NOMO-1 (cell line): ENCODE data around the gene ITGB1BP2.
A peak's percentile ranks its signal among the peaks of the same experiment; 100 is the strongest.
"Not testable (repeated sequence)": the region's sequence is repeated elsewhere in the genome, so short reads cannot be mapped to it uniquely, and the experiment has no call there.

ENCODE experiments used
- DNase-seq, 2 experiments: peaks; one replicate each; lab custom pipeline; 2025; ENCODE audit not compliant: unreplicated experiment in 2 of 2; lab: John Stamatoyannopoulos, UW

Gene ITGB1BP2

GRCh38 chrX:71301195-71301924, at the start of gene ITGB1BP2:
TSS of gene ITGB1BP2 (plus strand) at chrX:71301750. CDS start at chrX:71301807, 57 bp downstream.
- peak in 1 of 2 experiments; percentile 17 for DNase-seq

GRCh38 chrX:71252221-71252620, 49.3 kb upstream of the ITGB1BP2 start:
- no peak for DNase-seq

GRCh38 chrX:71253253-71254091, 48.1 kb upstream of the ITGB1BP2 start:
- DNase-seq, result peak in 1 of 2 experiments; percentile 9

- DNase-seq, result peak; percentile 69 to 81
These were observed 47.2 kb upstream of the ITGB1BP2 start, which contains the start of gene ZMYM3 for GRCh38 chrX:71254092-71254963. TSS of gene ZMYM3 (minus strand) at chrX:71254140. CDS start at chrX:71253255, 885 bp downstream.

- no peak for DNase-seq
These were observed 45.5 kb upstream of the ITGB1BP2 start for GRCh38 chrX:71256051-71256450.

GRCh38 chrX:71256856-71257255, 44.7 kb upstream of the ITGB1BP2 start:
- no peak for DNase-seq

- not testable (repeated sequence) for DNase-seq
These were observed 32.9 kb upstream of the ITGB1BP2 start for GRCh38 chrX:71268624-71269023.

GRCh38 chrX:71269801-71270395, 31.7 kb upstream of the ITGB1BP2 start:
- DNase-seq, result no peak

GRCh38 chrX:71272313-71272712, 29.2 kb upstream of the ITGB1BP2 start:
- not testable (repeated sequence) for DNase-seq

- not testable (repeated sequence) for DNase-seq
These were observed 20.2 kb upstream of the ITGB1BP2 start for GRCh38 chrX:71281300-71281699.

- peak in 1 of 2 experiments; percentile 62 for DNase-seq
These were observed 18.8 kb upstream of the ITGB1BP2 start for GRCh38 chrX:71282514-71283402.

GRCh38 chrX:71283403-71284143, 18.0 kb upstream of the ITGB1BP2 start, which contains the start of gene NONO:
TSS of gene NONO (plus strand) at chrX:71283635. CDS start at chrX:71290638, 7,003 bp downstream.
- DNase-seq, result peak; percentile 90 to 92

- no peak for DNase-seq
These were observed 15.6 kb upstream of the ITGB1BP2 start for GRCh38 chrX:71285929-71286328.

- no peak for DNase-seq
These were observed 10.2 kb upstream of the ITGB1BP2 start for GRCh38 chrX:71291381-71291780.

GRCh38 chrX:71292669-71293365, 8.7 kb upstream of the ITGB1BP2 start:
- DNase-seq, result no peak

- DNase-seq, result no peak
These were observed 4.7 kb upstream of the ITGB1BP2 start for GRCh38 chrX:71296806-71297205.

- no peak for DNase-seq
These were observed 3.4 kb upstream of the ITGB1BP2 start for GRCh38 chrX:71298119-71298518.

GRCh38 chrX:71300064-71300463, 1.5 kb upstream of the ITGB1BP2 start:
- DNase-seq, result not testable (repeated sequence)
